Prostate gland (tissue), 2 donors: ENCODE results near the gene OSBPL7.

Experiments used
- POLR2A ChIP-seq: fragments of 450-650 bp; IDR thresholded peaks from one replicate; pipeline ENCODE4 v1.6.1; 2016; ENCODE audit warnings: antibody characterized with exemption, mild to moderate bottlenecking
- POLR2AphosphoS5 ChIP-seq: sonication (generic); formaldehyde crosslinking; IDR thresholded peaks from one replicate; pipeline ENCODE4 v1.6.1; 2017; ENCODE audit warnings: antibody characterized with exemption
- TF ChIP-seq, protein P1 (sequence below), 4 experiments: fragments of 200-600 bp in 2 of 4; fragments of 450-650 bp in 2 of 4; sonication (generic) in 2 of 4; IDR thresholded peaks; 1 replicate in 3 of 4; 2 replicates in 1 of 4; pipeline ENCODE4 v1.5.1; 2016 to 2019; ENCODE audit warnings: antibody characterized with exemption in 4 of 4, mild to moderate bottlenecking in 2 of 4, moderate library complexity in 2 of 4

DNA sequence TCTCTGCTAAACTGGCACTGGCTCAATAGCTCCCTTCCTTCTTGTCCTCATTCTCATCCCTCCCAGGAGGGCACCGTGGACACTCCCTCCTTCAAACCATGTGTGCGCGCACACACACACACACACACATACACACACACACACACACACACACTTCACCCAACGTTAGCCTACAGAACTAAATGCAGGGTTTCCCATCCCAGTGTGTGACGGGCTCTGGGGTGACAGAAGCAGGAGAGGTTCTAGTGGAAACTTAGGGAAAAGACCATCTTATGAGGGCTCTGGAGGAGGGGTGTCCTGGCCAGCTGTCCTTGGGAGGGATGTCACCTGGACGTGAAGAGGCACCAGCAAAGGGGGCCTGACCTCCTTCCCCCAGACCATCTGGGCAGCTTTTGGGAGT lies 19.7 kb downstream of the OSBPL7 start:
- TF ChIP-seq, protein P1, sequence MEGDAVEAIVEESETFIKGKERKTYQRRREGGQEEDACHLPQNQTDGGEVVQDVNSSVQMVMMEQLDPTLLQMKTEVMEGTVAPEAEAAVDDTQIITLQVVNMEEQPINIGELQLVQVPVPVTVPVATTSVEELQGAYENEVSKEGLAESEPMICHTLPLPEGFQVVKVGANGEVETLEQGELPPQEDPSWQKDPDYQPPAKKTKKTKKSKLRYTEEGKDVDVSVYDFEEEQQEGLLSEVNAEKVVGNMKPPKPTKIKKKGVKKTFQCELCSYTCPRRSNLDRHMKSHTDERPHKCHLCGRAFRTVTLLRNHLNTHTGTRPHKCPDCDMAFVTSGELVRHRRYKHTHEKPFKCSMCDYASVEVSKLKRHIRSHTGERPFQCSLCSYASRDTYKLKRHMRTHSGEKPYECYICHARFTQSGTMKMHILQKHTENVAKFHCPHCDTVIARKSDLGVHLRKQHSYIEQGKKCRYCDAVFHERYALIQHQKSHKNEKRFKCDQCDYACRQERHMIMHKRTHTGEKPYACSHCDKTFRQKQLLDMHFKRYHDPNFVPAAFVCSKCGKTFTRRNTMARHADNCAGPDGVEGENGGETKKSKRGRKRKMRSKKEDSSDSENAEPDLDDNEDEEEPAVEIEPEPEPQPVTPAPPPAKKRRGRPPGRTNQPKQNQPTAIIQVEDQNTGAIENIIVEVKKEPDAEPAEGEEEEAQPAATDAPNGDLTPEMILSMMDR (IDR thresholded peaks at IDR 0.05), result no peak
- TF ChIP-seq POLR2A, result no peak
- no peak for TF ChIP-seq POLR2AphosphoS5
